Measurements from ENCODE around the gene GSTA1. TPM values are rescaled to one million over a fixed set of nuclear protein-coding genes. Genes with fewer than 3 reads are reported as not detected.
"Not testable (repeated sequence)": the region's sequence is repeated elsewhere in the genome, so short reads cannot be mapped to it uniquely, and the experiment has no call there.

GSTA1 gene
- total RNA-seq, 1 experiment from 2014 or later: not detected

GRCh38 chr6:52769399-52769798 is 34.2 kb downstream of the GSTA1 start:
- H2BK15ac ChIP-seq (ENCODE audit: low read depth, low read length); H3K9ac ChIP-seq (ENCODE audit: extremely low read depth, insufficient read length, low read length); H2AK5ac ChIP-seq (ENCODE audit: insufficient read length, low read length); H4K91ac ChIP-seq (ENCODE audit: insufficient read length, low read depth, low read length); H3K79me1 ChIP-seq (ENCODE audit: insufficient read depth, low read depth, low read length, poor library complexity, severe bottlenecking); H3K18ac ChIP-seq (ENCODE audit: insufficient read length, low read depth, low read length); DNase-seq; H4K8ac ChIP-seq (replicated peaks; ENCODE audit: insufficient read length, low read depth, low read length); H2BK12ac ChIP-seq (ENCODE audit: insufficient read length, low read depth, low read length); H3T11ph ChIP-seq (ENCODE audit: low read length); H3K4ac ChIP-seq (ENCODE audit: low read depth, low read length); H2BK20ac ChIP-seq (ENCODE audit: low read depth, low read length, poor library complexity, severe bottlenecking); H3K4me1 ChIP-seq (ENCODE audit: insufficient read depth, low read length); H3K9me3 Mint-ChIP-seq; H3K23me2 ChIP-seq (ENCODE audit: insufficient read length, low read depth, low read length, poor library complexity, severe bottlenecking); H3K79me2 ChIP-seq (ENCODE audit: insufficient read depth, low read length); H3K36me3 Mint-ChIP-seq (ENCODE audit: insufficient read depth in 1 of 3, low read depth in 3 of 3); H3K27me3 ChIP-seq (ENCODE audit: insufficient read depth, low read length); H3K4me1 Mint-ChIP-seq; H3K27me3 Mint-ChIP-seq (ENCODE audit: low read depth); H4K5ac ChIP-seq (ENCODE audit: insufficient read length, low read depth, low read length); H3K23ac ChIP-seq (ENCODE audit: insufficient read length, low read depth, low read length); H3K56ac ChIP-seq (ENCODE audit: insufficient read length, low read depth, low read length); H3K4me2 ChIP-seq (ENCODE audit: insufficient read depth, insufficient read length, low read length); H4K20me1 ChIP-seq (ENCODE audit: control insufficient read depth, insufficient read depth, insufficient read length); H2AFZ ChIP-seq (ENCODE audit: low read length); H3K4me3 Mint-ChIP-seq; H2BK5ac ChIP-seq (ENCODE audit: insufficient read length, low read length); H3K9me3 ChIP-seq (ENCODE audit: control insufficient read depth, low read depth, low read length); H3K27ac ChIP-seq (ENCODE audit: insufficient read length, low read depth, low read length); H3K27ac Mint-ChIP-seq; H2BK120ac ChIP-seq (ENCODE audit: low read depth, low read length, poor library complexity, severe bottlenecking); H3K14ac ChIP-seq (ENCODE audit: insufficient read depth, low read length): not testable (repeated sequence)
- no CpG with 5 or more reads among the region's 4 CpGs for WGBS (ENCODE audit: extremely low coverage, insufficient read length, low lambda C conversion rate)

- not testable (repeated sequence) for H4K20me1 ChIP-seq (ENCODE audit: control insufficient read depth, insufficient read depth, insufficient read length); H2BK12ac ChIP-seq (ENCODE audit: insufficient read length, low read depth, low read length); H3K27ac ChIP-seq (ENCODE audit: insufficient read length, low read depth, low read length); H3K79me2 ChIP-seq (ENCODE audit: insufficient read depth, low read length); H2AK5ac ChIP-seq (ENCODE audit: insufficient read length, low read length); H2BK20ac ChIP-seq (ENCODE audit: low read depth, low read length, poor library complexity, severe bottlenecking); DNase-seq; H3T11ph ChIP-seq (ENCODE audit: low read length); H3K79me1 ChIP-seq (ENCODE audit: insufficient read depth, low read depth, low read length, poor library complexity, severe bottlenecking); H3K4me2 ChIP-seq (ENCODE audit: insufficient read depth, insufficient read length, low read length); H3K4me1 ChIP-seq (ENCODE audit: insufficient read depth, low read length); H2BK15ac ChIP-seq (ENCODE audit: low read depth, low read length); H3K36me3 Mint-ChIP-seq (ENCODE audit: insufficient read depth in 1 of 3, low read depth in 3 of 3); H2BK5ac ChIP-seq (ENCODE audit: insufficient read length, low read length); H2AFZ ChIP-seq (ENCODE audit: low read length); H2BK120ac ChIP-seq (ENCODE audit: low read depth, low read length, poor library complexity, severe bottlenecking); H3K27ac Mint-ChIP-seq; H3K9me3 Mint-ChIP-seq; H4K8ac ChIP-seq (replicated peaks; ENCODE audit: insufficient read length, low read depth, low read length); H3K9me3 ChIP-seq (ENCODE audit: control insufficient read depth, low read depth, low read length); H3K27me3 Mint-ChIP-seq (ENCODE audit: low read depth); H3K9ac ChIP-seq (ENCODE audit: extremely low read depth, insufficient read length, low read length); H3K18ac ChIP-seq (ENCODE audit: insufficient read length, low read depth, low read length); H4K91ac ChIP-seq (ENCODE audit: insufficient read length, low read depth, low read length); H3K4ac ChIP-seq (ENCODE audit: low read depth, low read length); H3K23ac ChIP-seq (ENCODE audit: insufficient read length, low read depth, low read length); H3K23me2 ChIP-seq (ENCODE audit: insufficient read length, low read depth, low read length, poor library complexity, severe bottlenecking); H3K4me3 Mint-ChIP-seq; H3K14ac ChIP-seq (ENCODE audit: insufficient read depth, low read length); H3K27me3 ChIP-seq (ENCODE audit: insufficient read depth, low read length); H4K5ac ChIP-seq (ENCODE audit: insufficient read length, low read depth, low read length); H3K56ac ChIP-seq (ENCODE audit: insufficient read length, low read depth, low read length)
- peaks cover 6 to 12% of the 10 kb centered on the region in 2 experiments; a peak in 2 of 4 replicates for H3K4me1 Mint-ChIP-seq
Measured at GRCh38 chr6:52767658-52768057, 36.0 kb downstream of the GSTA1 start.

Data from H9 (cell line).